Liver (tissue), 10 donors: ENCODE results near the gene ZNF326. TPM values are rescaled to one million over a fixed set of nuclear protein-coding genes. Genes with fewer than 3 reads are reported as not detected.

Experiments used
- DNase-seq: peaks from one replicate; pipeline ENCODE4 v3.0.0-alpha.2; 2017; ENCODE audit warnings: low spot score
- H3K27ac ChIP-seq, 2 donors: one replicate each; pipeline ENCODE4 v1.7.0; 2013; ENCODE audit warnings: inconsistent platforms in 2 of 2, low read length in 2 of 2, control low read depth in 1 of 2, low read depth in 1 of 2, mild to moderate bottlenecking in 1 of 2
- H3K27me3 ChIP-seq, 4 donors: one replicate each; pipeline versions ENCODE4 v1.6.1 to v1.7.0; 2013; ENCODE audit warnings: low read length in 3 of 4, inconsistent platforms in 1 of 4, mild to moderate bottlenecking in 1 of 4, moderate library complexity in 1 of 4; ENCODE audit not compliant: control insufficient read depth in 4 of 4, insufficient read depth in 4 of 4
- H3K36me3 ChIP-seq, 4 donors: one replicate each; pipeline versions ENCODE4 v1.6.1 to v1.7.0; 2013; ENCODE audit warnings: low read length in 3 of 4, mild to moderate bottlenecking in 3 of 4, low read depth in 1 of 4, moderate library complexity in 1 of 4; ENCODE audit not compliant: control insufficient read depth in 4 of 4, insufficient read depth in 3 of 4
- H3K4me1 ChIP-seq, 4 donors: one replicate each; pipeline versions ENCODE4 v1.6.1 to v1.7.0; 2013; ENCODE audit warnings: low read length in 3 of 4, mild to moderate bottlenecking in 3 of 4, moderate library complexity in 1 of 4; ENCODE audit not compliant: control insufficient read depth in 4 of 4, insufficient read depth in 4 of 4
- H3K4me3 ChIP-seq, 3 donors: one replicate each; pipeline versions ENCODE4 v1.6.1 to v1.7.0; 2013; ENCODE audit warnings: low read length in 3 of 3, control low read depth in 1 of 3, low read depth in 1 of 3, mild to moderate bottlenecking in 1 of 3
- H3K9ac ChIP-seq, 2 donors: one replicate each; pipeline ENCODE4 v1.7.0; 2013; ENCODE audit warnings: low read length in 2 of 2, mild to moderate bottlenecking in 2 of 2, moderate library complexity in 2 of 2, control low read depth in 1 of 2, low read depth in 1 of 2
- H3K9me3 ChIP-seq, 4 donors: one replicate each; pipeline versions ENCODE4 v1.6.1 to v1.7.0; 2013; ENCODE audit warnings: low read length in 3 of 4; ENCODE audit not compliant: control insufficient read depth in 4 of 4
- EGR1 ChIP-seq, 2 donors: IDR thresholded peaks; 2 replicates each; pipeline ENCODE4 v1.6.1; 2016 to 2018; ENCODE audit warnings: antibody characterized with exemption in 2 of 2, low read depth in 2 of 2
- FOXA1 ChIP-seq: IDR thresholded peaks from 2 replicates; pipeline ENCODE4 v1.6.1; 2016; ENCODE audit warnings: antibody characterized with exemption
- FOXA2 ChIP-seq: IDR thresholded peaks from 2 replicates; pipeline ENCODE4 v1.6.1; 2016; ENCODE audit warnings: antibody characterized with exemption
- GABPA ChIP-seq, 2 donors: IDR thresholded peaks in 1 of 2; conservative IDR thresholded peaks in 1 of 2; 2 replicates each; pipeline ENCODE4 v1.6.1; 2016; ENCODE audit warnings: antibody characterized with exemption in 2 of 2, mild to moderate bottlenecking in 1 of 2, moderate library complexity in 1 of 2
- HNF4A ChIP-seq, 2 donors: conservative IDR thresholded peaks; 2 replicates each; pipeline ENCODE4 v1.6.1; 2016; ENCODE audit warnings: antibody characterized with exemption in 2 of 2, mild to moderate bottlenecking in 2 of 2
- HNF4G ChIP-seq: IDR thresholded peaks from 2 replicates; pipeline ENCODE4 v1.6.1; 2016; ENCODE audit warnings: antibody characterized with exemption
- JUND ChIP-seq, 2 donors: IDR thresholded peaks; 2 replicates each; pipeline ENCODE4 v1.6.1; 2016; ENCODE audit warnings: antibody characterized with exemption in 2 of 2
- NR2F2 ChIP-seq: IDR thresholded peaks from 2 replicates; pipeline ENCODE4 v1.6.1; 2016; ENCODE audit warnings: antibody characterized with exemption
- RXRA ChIP-seq, 2 donors: IDR thresholded peaks; 2 replicates each; pipeline ENCODE4 v1.6.1; 2017 to 2018; ENCODE audit warnings: antibody characterized with exemption in 2 of 2, mild to moderate bottlenecking in 1 of 2
- SP1 ChIP-seq: IDR thresholded peaks from 2 replicates; pipeline ENCODE4 v1.6.1; 2018; ENCODE audit warnings: antibody characterized with exemption, mild to moderate bottlenecking
- YY1 ChIP-seq: IDR thresholded peaks from 2 replicates; pipeline ENCODE4 v1.6.1; 2016; ENCODE audit warnings: antibody characterized with exemption, mild to moderate bottlenecking
- WGBS: extraction: QIAGEN DNeasy Blood & Tissue Kit; methylation state at CpG from one replicate; pipeline ENCODE4 v1.1.7; 2013; 5-methylcytosine and 5-hydroxymethylcytosine counted together
- polyA plus RNA-seq, 2 donors: library from polyadenylated mRNA; stranded (reverse) in 1 of 2; unstranded in 1 of 2; fragments of 200-250 nt in 1 of 2; fragments of >200 nt in 1 of 2; fragmentation: Nextera tagmentation in 1 of 2; extraction: Ambion mirVana in 1 of 2; gene quantifications; one replicate each; pipeline versions ENCODE4 v1.2.1 to v1.2.3, GENCODE V29; 2013 to 2015
- small RNA-seq: library from RNA; depleted of rRNA; stranded (forward); fragments of <200 nt; gene quantifications from one replicate; pipeline ENCODE3, GENCODE V24; 2014
- total RNA-seq, 2 donors: library from RNA; depleted of rRNA; stranded (reverse); fragments of >200 nt; gene quantifications; one replicate each; pipeline ENCODE4 v1.2.3, GENCODE V29; 2014
- TF ChIP-seq, protein P1 (sequence below): IDR thresholded peaks from 2 replicates; pipeline ENCODE4 v1.6.1; 2016; ENCODE audit warnings: antibody characterized with exemption, mild to moderate bottlenecking
- TF ChIP-seq, protein P2 (sequence below): fragments of 150-350 bp; IDR thresholded peaks from 2 replicates; pipeline ENCODE4 v1.5.1; 2017; ENCODE audit warnings: improper control_type of control experiment, low read depth, low read length; ENCODE audit not compliant: missing input control
- TF ChIP-seq, protein P3 (sequence below): IDR thresholded peaks from 2 replicates; pipeline ENCODE4 v1.6.1; 2016; ENCODE audit warnings: antibody characterized with exemption
- TF ChIP-seq, protein P4 (sequence below): IDR thresholded peaks from 2 replicates; pipeline ENCODE4 v1.6.1; 2016; ENCODE audit warnings: antibody characterized with exemption
- donor health status: healthy.
- donor health status: healthy.
- donor health status: healthy.
- donor health status: healthy.
- donor health status: healthy.

ZNF326 gene
- total and polyA plus RNA-seq, 4 donors, result 6.5 to 14.6 (median 10.9) TPM

DNA sequence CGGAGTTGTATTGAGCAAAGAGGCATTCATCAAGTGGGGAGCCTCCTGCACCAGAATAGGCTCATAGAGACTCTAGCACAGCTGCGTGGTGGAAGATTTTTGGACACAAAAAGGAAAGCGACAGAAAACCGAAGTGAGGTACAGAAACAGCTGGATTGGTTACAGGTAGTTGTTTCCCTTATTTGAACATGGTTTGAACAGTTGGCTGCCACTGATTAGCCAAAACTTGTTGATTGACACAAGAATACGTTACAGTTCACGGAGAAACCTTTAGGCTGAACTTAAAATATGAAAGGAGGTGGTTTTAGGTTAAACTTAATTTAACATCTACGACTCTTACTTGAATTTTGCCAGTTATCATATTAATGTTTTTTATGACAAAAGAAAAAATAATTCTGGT is 89.1 kb downstream of the ZNF326 start:
- TF ChIP-seq HNF4G (no peak), NR2F2 (no peak), FOXA1 (no peak), RXRA (IDR thresholded peaks at IDR 0.05) (no peak), EGR1 (IDR thresholded peaks at IDR 0.05; ENCODE audit: low read depth in 2 of 2) (no peak), SP1 (no peak), YY1 (no peak), JUND (IDR thresholded peaks at IDR 0.05) (no peak), FOXA2 (no peak), GABPA (IDR thresholded peaks at IDR 0.05 in 1 of 2, conservative IDR thresholded peaks at IDR 0.05 in 1 of 2) (no peak), HNF4A (conservative IDR thresholded peaks at IDR 0.05) (no peak)
- TF ChIP-seq, protein P1, sequence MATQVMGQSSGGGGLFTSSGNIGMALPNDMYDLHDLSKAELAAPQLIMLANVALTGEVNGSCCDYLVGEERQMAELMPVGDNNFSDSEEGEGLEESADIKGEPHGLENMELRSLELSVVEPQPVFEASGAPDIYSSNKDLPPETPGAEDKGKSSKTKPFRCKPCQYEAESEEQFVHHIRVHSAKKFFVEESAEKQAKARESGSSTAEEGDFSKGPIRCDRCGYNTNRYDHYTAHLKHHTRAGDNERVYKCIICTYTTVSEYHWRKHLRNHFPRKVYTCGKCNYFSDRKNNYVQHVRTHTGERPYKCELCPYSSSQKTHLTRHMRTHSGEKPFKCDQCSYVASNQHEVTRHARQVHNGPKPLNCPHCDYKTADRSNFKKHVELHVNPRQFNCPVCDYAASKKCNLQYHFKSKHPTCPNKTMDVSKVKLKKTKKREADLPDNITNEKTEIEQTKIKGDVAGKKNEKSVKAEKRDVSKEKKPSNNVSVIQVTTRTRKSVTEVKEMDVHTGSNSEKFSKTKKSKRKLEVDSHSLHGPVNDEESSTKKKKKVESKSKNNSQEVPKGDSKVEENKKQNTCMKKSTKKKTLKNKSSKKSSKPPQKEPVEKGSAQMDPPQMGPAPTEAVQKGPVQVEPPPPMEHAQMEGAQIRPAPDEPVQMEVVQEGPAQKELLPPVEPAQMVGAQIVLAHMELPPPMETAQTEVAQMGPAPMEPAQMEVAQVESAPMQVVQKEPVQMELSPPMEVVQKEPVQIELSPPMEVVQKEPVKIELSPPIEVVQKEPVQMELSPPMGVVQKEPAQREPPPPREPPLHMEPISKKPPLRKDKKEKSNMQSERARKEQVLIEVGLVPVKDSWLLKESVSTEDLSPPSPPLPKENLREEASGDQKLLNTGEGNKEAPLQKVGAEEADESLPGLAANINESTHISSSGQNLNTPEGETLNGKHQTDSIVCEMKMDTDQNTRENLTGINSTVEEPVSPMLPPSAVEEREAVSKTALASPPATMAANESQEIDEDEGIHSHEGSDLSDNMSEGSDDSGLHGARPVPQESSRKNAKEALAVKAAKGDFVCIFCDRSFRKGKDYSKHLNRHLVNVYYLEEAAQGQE, result no peak
- TF ChIP-seq, protein P2, sequence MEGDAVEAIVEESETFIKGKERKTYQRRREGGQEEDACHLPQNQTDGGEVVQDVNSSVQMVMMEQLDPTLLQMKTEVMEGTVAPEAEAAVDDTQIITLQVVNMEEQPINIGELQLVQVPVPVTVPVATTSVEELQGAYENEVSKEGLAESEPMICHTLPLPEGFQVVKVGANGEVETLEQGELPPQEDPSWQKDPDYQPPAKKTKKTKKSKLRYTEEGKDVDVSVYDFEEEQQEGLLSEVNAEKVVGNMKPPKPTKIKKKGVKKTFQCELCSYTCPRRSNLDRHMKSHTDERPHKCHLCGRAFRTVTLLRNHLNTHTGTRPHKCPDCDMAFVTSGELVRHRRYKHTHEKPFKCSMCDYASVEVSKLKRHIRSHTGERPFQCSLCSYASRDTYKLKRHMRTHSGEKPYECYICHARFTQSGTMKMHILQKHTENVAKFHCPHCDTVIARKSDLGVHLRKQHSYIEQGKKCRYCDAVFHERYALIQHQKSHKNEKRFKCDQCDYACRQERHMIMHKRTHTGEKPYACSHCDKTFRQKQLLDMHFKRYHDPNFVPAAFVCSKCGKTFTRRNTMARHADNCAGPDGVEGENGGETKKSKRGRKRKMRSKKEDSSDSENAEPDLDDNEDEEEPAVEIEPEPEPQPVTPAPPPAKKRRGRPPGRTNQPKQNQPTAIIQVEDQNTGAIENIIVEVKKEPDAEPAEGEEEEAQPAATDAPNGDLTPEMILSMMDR, result no peak
- TF ChIP-seq, protein P3, sequence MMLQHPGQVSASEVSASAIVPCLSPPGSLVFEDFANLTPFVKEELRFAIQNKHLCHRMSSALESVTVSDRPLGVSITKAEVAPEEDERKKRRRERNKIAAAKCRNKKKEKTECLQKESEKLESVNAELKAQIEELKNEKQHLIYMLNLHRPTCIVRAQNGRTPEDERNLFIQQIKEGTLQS, result no peak
- TF ChIP-seq, protein P4, sequence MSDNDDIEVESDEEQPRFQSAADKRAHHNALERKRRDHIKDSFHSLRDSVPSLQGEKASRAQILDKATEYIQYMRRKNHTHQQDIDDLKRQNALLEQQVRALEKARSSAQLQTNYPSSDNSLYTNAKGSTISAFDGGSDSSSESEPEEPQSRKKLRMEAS, result no peak
- no peak overlapping the region for H3K4me3 ChIP-seq
- no peak for DNase-seq
- H3K9ac ChIP-seq, result no peak overlapping the region
- H3K4me1 ChIP-seq, result no peaks in the 10 kb centered on the region
- H3K27ac ChIP-seq, result no peak overlapping the region
- 88% methylated on average over 7 of the region's 7 CpGs for WGBS
- no peaks in the 10 kb centered on the region for H3K27me3 ChIP-seq
- no peaks in the 10 kb centered on the region for H3K36me3 ChIP-seq
- no peaks in the 10 kb centered on the region for H3K9me3 ChIP-seq

Small RNAs within 50 kb of the gene (small RNA-seq; reads per million reads assigned to genes)
- not detected for gene RN7SKP272

Other genes starting within 250 kb of the ZNF326 start
- 10 to 100 TPM; 17.1 to 17.4 TPM for gene LRRC8D, start 174.1 kb upstream of the ZNF326 start, total RNA-seq
- gene LRRC8D, start 174.1 kb upstream of the ZNF326 start, polyA plus RNA-seq, result 10 to 100 TPM in 1 of 2 donors, 1 to 10 TPM in 1; 7.1 to 11.7 TPM